Measurements from ENCODE around the gene SEC31B. TPM values are rescaled to one million over a fixed set of nuclear protein-coding genes. Genes with fewer than 3 reads are reported as not detected.
A peak's percentile ranks its signal among the peaks of the same experiment; 100 is the strongest.

Gene SEC31B
- total RNA-seq (2014; rRNA removed; shearing (Covaris generic)): 0.31 and 0.33 TPM in 2 replicates

DNA sequence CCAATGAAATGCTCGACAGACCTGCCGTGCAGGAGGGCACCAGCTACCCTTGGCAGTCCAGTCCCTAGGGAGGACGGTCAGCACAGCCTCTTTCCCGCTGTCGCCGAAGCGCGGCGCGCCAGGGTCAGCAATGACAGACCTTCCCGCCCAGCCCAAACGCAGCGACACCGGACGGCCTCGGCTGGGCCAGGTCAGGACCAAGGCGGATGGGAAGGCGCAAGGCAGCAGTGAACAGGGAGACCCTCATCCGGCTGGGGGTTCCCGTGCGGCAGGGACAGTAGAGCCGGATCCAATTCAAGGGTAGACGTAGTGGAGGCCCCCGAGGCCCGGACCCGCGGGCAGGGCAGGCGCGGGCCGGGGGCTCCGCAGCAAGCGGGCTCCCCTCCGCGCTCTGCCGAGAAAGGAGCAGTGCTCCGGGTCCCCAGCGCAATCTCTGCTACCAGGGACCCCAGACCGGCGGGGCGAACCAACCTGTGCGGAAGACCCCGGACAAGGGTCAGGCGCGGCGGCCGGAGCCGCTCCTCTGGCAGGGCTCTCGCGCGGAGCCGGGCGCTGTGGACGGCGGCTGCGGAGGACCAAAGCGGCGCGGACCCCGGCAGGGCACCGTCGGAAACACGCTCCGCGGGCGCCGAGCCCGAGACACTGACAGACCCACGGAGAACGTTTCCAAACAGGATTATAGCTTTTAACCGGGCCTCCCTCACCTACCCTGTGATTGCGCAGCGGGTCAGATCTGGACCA, at the start of gene SEC31B:
TSS of gene SEC31B (minus strand) at position 551 of the 741 bp plus-strand sequence. CDS start 2,909 bp downstream, outside the sequence.
- no peak for DNase-seq (ENCODE audit: low spot score)

GRCh38 chr10:100568912-100569311, 49.3 kb upstream of the SEC31B start:
- no peak for DNase-seq (ENCODE audit: low spot score)

- DNase-seq (ENCODE audit: low spot score): no peak
Observed at GRCh38 chr10:100567826-100568225, 48.2 kb upstream of the SEC31B start.

- no peak for DNase-seq (ENCODE audit: low spot score)
Observed at GRCh38 chr10:100567249-100567648, 47.6 kb upstream of the SEC31B start.

DNA sequence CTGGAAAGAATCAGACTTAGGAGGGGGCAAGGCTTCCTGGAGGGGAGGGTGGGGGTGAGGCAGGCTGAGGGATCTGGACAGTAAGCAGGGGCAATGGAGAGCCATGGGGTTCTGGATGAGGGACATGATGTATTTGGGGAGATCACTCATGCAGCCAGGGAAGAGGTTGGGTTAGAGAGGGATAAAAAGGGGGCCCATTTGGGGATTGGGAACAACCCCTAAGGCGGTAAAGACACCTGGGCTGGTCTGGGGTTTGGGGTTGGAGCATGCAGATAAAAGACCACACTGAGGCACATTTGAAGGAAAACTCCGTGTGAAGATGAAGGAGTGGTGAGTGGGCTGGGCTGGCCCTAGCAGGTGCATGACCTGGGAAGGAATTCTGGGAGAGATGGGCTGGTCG, 46.9 kb upstream of the SEC31B start:
- DNase-seq (ENCODE audit: low spot score): no peak

GRCh38 chr10:100565206-100565985, 45.7 kb upstream of the SEC31B start:
- DNase-seq (ENCODE audit: low spot score): no peak

DNA sequence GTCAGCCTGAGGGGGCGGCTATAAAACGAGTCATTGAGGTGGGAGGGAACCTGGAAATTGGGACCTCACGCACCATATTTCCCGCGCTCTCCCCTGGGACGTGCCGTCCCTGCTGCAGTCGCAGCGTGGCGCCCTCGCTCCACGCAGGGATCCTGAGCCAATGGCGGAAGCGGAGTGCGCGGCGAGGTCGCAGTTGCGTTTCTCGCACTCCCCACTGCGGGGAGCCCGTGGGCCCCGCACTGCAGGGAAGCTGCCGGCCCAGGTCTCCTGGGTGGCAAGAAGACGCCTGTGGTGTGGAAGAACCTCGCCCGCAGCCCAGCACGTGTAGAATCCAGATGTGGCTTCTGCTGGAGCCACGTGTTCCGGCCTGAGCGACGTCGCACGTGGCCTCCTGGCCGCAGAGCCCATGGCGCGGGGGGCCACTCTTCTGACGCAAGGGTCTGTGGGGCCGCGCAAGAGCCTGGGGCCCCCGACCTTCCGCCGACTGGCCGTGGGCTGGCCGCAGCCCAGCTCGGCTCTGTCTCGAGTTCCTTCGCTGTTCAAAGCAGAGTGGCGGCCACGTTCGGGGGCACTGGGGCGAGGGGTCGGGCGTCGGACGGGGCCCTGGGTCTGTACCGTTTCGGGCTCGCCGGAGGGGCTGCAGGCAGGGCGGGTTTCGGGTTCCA, 42.5 kb upstream of the SEC31B start:
- peak; percentile 45 for DNase-seq (ENCODE audit: low spot score)

DNA sequence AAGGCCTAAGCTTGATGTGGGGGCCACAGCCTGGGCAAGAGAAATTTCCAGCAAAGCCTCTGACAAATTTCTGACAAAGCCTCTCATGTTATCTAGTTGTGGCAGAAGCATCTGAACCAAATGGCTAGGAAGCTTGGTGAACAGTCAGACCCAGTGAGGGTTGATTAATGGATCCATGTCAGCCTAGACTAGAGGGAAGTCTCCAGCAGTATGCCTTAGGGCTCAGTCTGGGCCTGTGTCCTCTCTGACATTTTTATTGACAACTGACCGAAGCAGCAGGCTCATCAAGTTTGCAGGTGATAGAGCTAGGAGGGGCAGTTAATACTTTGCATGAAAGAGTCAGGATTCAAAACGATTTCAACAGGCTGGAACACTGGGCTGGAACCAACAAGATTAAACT, 41.3 kb upstream of the SEC31B start:
- DNase-seq (ENCODE audit: low spot score): no peak

DNA sequence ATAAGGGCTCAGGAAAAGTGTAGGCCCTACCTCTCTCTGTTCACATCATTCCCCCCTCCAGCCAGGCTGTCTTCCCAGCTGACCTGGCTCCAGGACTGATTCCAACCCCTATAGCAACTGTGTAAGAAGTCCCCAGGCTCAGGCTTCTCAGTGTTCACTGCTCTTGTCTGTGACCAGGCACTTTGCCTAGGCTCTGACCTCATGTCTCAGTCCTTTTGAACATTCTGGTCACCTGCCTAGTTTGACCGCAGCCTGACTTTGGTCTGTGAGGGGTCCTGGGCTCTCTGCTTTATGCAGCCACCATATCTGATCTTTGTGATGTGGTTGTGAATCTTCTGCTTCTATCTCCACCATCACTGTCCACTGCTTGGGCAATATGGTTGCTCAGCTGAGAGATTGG, 40.6 kb upstream of the SEC31B start:
- DNase-seq (ENCODE audit: low spot score): no peak

GRCh38 chr10:100554902-100555301, 35.2 kb upstream of the SEC31B start:
- no peak for DNase-seq (ENCODE audit: low spot score)

GRCh38 chr10:100553929-100554328, 34.3 kb upstream of the SEC31B start:
- DNase-seq (ENCODE audit: low spot score): no peak

- no peak for DNase-seq (ENCODE audit: low spot score)
Observed at GRCh38 chr10:100551738-100552137, 32.1 kb upstream of the SEC31B start.

DNA sequence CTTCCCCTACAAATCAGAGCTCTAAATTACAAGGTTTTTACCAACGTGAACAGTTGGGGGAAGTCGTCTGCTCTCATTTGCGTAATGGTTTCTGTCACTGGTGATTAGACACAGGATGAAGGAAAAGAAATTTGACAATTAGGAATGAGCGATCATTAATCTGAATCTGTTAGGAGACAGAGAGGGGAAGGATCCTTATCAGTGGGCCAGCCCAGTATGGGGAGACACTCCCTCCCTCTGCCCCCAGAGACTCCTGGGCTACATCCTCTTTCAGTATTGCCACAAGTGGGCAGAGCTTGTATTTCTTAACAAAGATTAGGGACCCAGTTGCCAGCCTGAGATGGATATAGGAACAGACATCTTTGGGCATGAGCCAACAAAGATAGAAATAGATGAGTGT, 31.5 kb upstream of the SEC31B start:
- no peak for DNase-seq (ENCODE audit: low spot score)

DNA sequence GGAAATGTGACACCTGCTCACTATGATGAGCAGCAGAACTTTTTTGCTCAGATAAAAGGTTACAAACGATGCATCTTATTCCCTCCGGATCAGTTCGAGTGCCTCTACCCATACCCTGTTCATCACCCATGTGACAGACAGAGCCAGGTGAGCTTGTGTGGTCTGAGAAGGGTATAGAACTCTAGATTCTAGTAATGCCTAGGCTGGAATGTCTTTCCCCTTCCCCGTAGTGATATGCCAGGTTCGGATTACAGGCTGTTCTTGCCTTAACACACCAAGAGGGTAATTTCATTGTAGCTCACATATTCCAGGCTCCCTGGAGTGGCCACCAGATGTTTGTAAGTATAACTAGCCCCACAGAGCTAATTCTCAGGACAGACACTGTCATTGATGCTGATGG, 25.3 kb upstream of the SEC31B start:
- no peak for DNase-seq (ENCODE audit: low spot score)

DNA sequence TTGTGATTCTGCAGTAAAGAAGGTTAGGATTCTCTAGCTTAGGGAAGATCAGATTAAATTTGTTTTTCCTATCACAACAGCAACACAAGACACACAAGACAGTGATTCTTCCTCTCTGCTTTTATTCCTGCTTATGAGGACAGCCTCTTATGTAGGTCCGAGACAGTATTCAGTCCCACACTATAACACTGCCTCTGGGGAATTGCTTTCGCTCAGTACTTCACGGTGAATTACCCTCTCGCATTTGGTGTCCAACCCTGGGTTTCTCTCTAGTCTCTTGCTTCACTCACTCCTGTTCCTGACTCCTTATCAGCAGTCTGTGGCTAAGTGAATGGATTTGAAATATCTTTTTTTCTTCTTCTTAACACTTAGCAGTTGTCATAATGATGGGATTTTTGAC, 17.8 kb upstream of the SEC31B start:
- DNase-seq (ENCODE audit: low spot score): no peak

DNA sequence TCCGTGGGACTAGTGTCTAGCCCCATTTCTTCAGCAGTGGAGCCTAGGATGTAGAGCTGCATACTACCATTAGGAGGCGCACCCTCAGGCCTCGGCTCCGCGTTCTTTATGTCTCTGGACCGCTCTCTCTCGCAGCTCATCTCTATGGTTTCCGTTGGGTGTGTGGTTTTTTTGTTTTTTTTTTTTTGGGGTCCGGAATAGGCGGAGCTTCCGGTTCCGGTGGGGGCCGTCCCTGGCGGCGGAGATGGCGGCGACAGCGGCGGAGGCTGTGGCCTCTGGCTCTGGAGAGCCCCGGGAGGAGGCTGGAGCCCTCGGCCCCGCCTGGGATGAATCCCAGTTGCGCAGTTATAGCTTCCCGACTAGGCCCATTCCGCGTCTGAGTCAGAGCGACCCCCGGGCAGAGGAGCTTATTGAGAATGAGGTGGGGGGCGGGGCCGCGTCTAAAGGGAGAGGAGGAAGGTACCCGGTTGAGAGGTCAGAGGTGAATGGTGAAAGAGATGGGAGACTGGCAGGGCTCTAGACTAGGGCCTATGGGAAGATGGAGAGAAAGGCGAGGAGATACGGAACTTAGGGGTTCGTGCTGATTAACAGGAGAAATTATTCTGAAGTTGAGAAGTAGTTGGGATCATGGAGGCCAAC, 16.2 kb upstream of the SEC31B start, which contains the start of gene HIF1AN:
TSS of gene HIF1AN (plus strand) at position 229 of the 639 bp plus-strand sequence. CDS start at position 245, 16 bp downstream.
- DNase-seq (ENCODE audit: low spot score): peak; percentile 93

DNA sequence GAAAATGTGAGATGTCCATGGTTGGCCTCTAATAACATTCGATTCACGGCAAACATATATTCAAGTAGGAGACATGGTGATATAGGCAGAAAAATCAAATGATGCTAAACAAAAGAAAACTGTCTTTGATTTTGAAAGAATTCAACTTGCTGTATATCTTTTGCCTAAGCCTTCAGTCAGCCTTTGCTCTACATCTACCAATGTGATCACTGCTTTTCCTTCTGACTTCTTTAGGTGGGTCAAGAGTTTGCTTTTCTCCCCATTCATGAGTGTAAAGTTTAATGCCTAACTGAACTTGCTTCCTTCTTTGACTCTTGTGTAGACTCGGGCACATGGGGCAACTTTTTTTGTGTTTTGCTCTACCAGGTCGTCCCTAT, 15.7 kb upstream of the SEC31B start:
- DNase-seq (ENCODE audit: low spot score): no peak

DNA sequence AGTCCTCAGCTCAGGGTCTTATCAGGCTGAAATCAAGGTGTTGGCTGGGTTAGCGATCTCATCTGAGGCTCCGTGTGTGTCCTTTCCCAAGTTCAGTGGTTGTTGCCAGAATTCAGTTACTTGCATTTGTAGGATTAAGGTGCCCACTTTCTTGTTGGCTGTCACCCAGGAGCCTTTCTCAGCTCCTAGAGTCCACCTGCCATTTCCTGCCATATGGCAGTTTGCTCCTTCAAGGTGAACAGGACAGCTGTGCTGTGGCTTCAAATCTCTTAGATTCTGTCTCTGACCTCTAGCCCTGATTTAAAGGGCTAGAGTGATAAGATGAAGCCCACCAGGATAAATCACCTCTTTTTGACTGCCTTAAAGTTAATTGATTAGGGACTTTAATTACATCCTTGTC, 15.1 kb upstream of the SEC31B start:
- no peak for DNase-seq (ENCODE audit: low spot score)

DNA sequence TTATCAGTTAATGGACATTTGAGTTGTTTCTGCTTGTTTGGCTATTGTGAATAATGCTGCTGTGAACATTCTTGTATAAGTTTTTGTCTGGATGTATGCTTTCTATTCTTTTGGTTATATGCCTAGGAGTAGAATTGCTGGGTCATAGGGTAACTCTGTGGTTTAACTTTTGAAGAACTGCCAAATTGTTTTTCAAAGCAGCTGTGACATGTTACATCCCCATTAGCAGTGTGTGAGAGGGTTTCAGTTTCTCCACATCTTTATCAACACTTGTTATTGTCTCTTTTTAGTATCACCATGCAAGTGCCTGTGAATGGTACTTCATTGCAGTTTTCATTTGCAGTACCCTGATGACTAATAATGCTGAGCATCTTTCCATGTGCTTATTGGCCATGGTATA, 12.1 kb upstream of the SEC31B start:
- DNase-seq (ENCODE audit: low spot score): no peak

DNA sequence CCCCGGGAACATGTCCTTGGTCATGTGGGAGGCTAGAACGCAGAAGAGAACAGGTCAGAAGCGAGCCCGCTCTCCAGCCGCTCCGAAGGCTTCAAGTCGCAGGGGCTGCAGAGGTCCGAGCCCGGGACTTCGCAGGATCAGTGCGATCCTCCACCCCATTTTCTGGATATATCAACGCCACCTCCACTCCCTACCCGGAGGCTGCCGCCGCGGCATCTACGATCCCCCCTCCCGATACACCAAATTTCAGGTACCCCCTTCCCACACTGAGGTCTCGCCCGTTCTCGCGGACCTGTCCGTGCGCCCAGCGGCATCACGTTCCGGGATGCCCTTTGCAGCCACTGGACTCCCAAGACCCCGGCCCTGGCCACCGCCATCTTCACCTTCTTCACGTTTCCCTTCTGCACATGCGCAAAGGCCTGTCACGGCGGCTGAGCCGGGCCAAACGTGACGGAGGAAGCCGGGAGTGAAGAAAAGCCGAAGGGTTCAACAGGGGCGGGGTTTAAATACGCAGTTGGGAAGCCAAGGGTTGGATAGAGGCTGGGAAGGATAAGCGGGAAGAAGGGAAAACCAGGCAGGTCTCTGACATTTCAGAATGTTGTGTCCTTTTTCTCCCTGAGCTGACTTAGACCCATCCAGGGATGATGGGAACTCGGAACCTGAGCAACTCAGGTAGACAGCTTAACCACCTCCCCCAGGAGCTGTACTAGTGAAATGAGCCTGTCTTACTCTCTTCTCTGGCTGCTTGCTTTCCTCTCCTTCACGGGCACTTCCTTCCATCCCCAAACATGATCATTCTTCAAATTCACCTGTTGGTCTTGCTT, 10.0 kb upstream of the SEC31B start, which contains the start of gene NDUFB8:
TSS of gene NDUFB8 (minus strand) at position 397 of the 824 bp plus-strand sequence. CDS start at position 377, 20 bp downstream.
- DNase-seq (ENCODE audit: low spot score): peak; percentile 77

- no peak for DNase-seq (ENCODE audit: low spot score)
Observed at GRCh38 chr10:100528921-100529474, 9.3 kb upstream of the SEC31B start.

All from H4 (cell line).